Epithelial cell of esophagus (primary cell): ENCODE results near the gene HOXC10.
A peak's percentile ranks its signal among the peaks of the same experiment; 100 is the strongest.

Source experiments
- DNase-seq: peaks from one replicate; pipeline ENCODE4 v3.0.0; 2010; ENCODE audit warnings: low read depth
- H3K4me3 ChIP-seq: 2 replicates; pipeline ENCODE4 v1.5.1; 2011; ENCODE audit warnings: mild to moderate bottlenecking, low read length, control low read depth
- CTCF ChIP-seq: IDR thresholded peaks from 2 replicates; pipeline ENCODE4 v1.5.1; 2011; ENCODE audit warnings: low read depth, mild to moderate bottlenecking, low read length, control low read depth, inconsistent platforms; ENCODE audit not compliant: insufficient read depth; ENCODE audit errors: missing control alignments

The HOXC10 gene

DNA sequence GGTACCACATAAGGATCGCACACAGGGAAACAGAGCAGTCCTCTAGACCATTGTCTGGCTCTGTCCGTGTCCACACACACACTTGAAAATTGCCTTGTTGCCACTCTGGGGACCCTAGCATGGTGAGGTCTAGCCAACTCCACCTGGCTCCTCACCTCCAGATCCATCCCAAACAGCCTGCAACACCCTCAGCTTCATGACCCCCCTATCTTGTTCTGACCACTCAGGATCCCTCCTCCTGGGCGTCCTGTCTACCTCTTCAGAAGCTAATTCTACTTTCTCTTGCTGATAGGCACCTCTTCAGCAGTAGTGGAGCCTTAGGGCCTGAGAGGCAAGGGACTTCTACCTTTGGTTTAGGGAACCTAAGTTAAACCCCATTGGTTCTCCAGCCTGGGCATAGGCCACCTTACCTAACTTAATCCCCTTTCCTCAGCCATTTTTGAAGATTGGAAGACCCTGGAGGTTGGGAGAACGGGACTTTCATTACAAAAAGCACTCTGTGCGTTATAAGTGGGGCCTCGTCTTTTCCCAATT, 47.2 kb downstream of the HOXC10 start:
- no peak for DNase-seq
- no peak overlapping the region for H3K4me3 ChIP-seq
- no peak for TF ChIP-seq CTCF

DNA sequence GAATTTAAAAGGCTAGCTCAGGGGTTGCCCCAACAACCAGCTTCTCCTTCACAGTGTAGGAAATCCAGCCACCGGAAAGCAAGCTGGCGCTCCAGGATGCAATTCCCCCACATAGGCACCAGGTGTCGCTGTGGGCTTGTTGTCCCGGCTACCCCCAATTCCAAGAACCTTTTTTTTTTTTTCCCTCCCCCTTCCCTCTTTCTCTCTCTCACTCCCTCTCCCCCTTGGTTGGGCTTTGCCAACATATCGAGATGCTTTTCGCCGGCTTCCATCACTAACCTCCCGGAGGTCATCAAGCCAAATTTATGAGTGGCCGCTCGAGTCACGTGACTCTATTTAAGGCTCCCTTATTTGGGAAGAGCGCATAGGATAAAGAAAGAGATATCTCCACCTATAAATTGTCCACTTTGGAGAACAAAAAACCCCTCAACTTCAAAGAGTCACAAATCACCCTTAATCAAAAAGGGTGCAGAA, 47.7 kb downstream of the HOXC10 start, which contains the start of gene HOXC5:
Gene HOXC5 (plus strand): TSS at position 424 of the 474 bp plus-strand sequence. CDS start 73 bp downstream, outside the sequence.
- peak; percentile 70 for DNase-seq
- TF ChIP-seq CTCF, result peak; percentile 91
- peak within 1 kb of the TSS; percentile 22 for H3K4me3 ChIP-seq

GRCh38 chr12:54033106-54033979, 48.4 kb downstream of the HOXC10 start:
- TF ChIP-seq CTCF, result no peak
- no peak for DNase-seq
- peak overlapping the region; percentile 22 for H3K4me3 ChIP-seq

GRCh38 chr12:54033980-54034784, 49.2 kb downstream of the HOXC10 start:
- no peak overlapping the region for H3K4me3 ChIP-seq
- DNase-seq, result no peak
- no peak for TF ChIP-seq CTCF

- no peak overlapping the region for H3K4me3 ChIP-seq
- no peak for TF ChIP-seq CTCF
- no peak for DNase-seq
Measured at GRCh38 chr12:54034785-54035310, 49.9 kb downstream of the HOXC10 start.

DNA sequence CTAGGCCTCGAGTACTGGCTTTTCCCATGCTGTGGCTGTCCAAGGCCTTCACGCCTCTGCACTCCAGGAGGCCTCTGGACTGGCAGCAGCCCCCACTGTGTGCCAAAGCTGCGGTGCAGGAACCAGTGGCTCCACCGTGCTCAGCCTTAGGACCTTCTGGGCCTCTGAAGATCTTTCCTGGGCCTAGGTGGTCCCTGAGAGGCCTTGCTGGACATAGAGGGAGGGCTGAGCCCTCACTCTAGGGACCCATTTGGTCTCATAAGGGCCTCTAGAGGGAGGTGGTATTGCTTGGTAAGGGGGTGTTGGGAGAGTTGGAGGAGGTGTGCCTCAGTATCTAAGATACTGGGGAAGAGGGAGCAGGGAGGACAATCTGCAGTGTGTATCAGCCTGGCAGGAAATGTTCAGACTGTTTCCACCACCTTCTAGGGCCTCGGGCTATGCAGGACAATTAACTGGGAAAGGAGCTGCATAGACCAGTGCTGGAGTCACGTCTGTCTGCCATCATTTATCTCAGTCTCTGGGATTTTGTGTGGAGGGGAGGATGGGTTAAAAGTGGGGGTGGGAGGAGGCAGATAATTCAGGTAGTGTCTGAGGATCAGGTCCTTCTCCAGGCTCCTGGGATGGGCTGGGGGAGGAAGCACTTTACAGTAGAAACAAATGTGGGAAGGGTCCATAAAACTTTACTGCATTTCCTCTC, 50.8 kb downstream of the HOXC10 start:
- no peak for TF ChIP-seq CTCF
- H3K4me3 ChIP-seq, result no peak overlapping the region

More for the DNA sequence above, 50.8 kb downstream of the HOXC10 start:
- no peak for DNase-seq
